DOHH2 (cell line): ENCODE measurements around the gene PRKAR1B.

Experiments
- CTCF ChIP-seq: fragments of 200-600 bp; sonication (generic); IDR thresholded peaks from one replicate; pipeline ENCODE4 v1.5.1; 2014; ENCODE audit warnings: antibody characterized with exemption, mild to moderate bottlenecking, low read depth, low read length; ENCODE audit not compliant: poor library complexity, severe bottlenecking
- EZH2phosphoT487 ChIP-seq: fragments of 200-600 bp; sonication (generic); IDR thresholded peaks from 2 replicates; pipeline ENCODE4 v1.6.1; 2017; ENCODE audit warnings: borderline replicate concordance, mild to moderate bottlenecking, antibody characterized with exemption, low read length, moderate library complexity, mixed read lengths

DNA sequence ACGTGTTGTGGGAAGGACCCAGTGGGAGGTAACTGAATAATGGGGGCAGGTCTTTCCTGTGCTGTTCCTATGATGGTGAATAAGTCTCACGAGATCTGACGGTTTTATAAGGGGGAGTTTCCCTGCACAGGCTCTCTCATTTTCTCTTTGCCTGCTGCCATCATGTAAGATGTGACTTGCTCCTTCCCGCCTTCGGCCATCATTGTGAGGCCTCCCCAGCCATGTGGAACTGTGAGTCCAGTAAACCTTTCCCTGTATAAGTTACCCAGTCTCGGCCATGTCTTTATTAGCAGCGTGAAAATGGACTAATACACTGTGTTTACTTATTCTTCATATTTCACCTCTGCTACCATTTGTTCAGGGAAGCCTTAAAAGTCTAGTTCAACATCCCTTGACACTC lies 2.8 kb downstream of the PRKAR1B start:
- no peak for TF ChIP-seq CTCF
- no peak for TF ChIP-seq EZH2phosphoT487
